ENCODE results near the gene TWIST1.

TWIST1 gene

DNA sequence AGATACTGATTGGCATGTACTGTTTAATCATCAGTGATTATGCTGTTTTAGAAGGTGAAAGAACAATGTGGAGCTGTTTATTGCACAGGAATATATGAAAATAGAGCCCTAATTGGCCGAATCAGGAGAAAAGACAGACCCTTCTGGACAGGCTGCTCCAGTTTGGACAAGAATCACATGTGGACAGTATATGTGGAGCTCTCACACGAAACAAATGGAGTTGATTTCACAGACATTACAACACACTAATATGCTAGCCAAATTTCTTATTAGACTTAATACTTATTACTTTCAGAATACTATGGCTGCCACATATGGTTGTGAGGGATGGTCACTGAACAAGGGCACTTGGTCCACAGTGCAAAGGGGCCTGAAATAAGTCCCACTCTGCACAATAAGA lies 15.5 kb downstream of the TWIST1 start:
- TF ChIP-seq CTCF (IDR thresholded peaks at IDR 0.05) = no peak
- H3K9me3 ChIP-seq (ENCODE audit: control insufficient read depth, low read length) = no peaks in the 10 kb centered on the region
- no peak overlapping the region for H2AFZ ChIP-seq
- no peaks in the 10 kb centered on the region for H3K79me2 ChIP-seq
- H3K27me3 ChIP-seq (ENCODE audit: control insufficient read depth, insufficient read depth, low read length) = peaks cover 14% of the 10 kb centered on the region
- H3K9ac ChIP-seq = no peak overlapping the region
- H3K4me1 ChIP-seq = no peaks in the 10 kb centered on the region
- no peak overlapping the region for H3K27ac ChIP-seq
- H3K4me2 ChIP-seq (ENCODE audit: low read length) = no peak overlapping the region
- no peak overlapping the region for H3K4me3 ChIP-seq (ENCODE audit: low read depth, low read length)
- no peaks in the 10 kb centered on the region for H3K36me3 ChIP-seq (ENCODE audit: control insufficient read depth, insufficient read depth, low read length)

- TF ChIP-seq CTCF (IDR thresholded peaks at IDR 0.05) = no peak
- Histone ChIP-seq H3K27me3 (ENCODE audit: control insufficient read depth, insufficient read depth, low read length) (peaks cover 10% of the 10 kb centered on the region), H2AFZ (no peak overlapping the region), H3K4me2 (ENCODE audit: low read length) (no peak overlapping the region), H3K36me3 (ENCODE audit: control insufficient read depth, insufficient read depth, low read length) (no peaks in the 10 kb centered on the region), H3K27ac (no peak overlapping the region), H3K4me3 (ENCODE audit: low read depth, low read length) (no peak overlapping the region), H3K9ac (no peak overlapping the region), H3K79me2 (no peaks in the 10 kb centered on the region), H3K9me3 (ENCODE audit: control insufficient read depth, low read length) (no peaks in the 10 kb centered on the region), H3K4me1 (no peaks in the 10 kb centered on the region)
These were observed 16.0 kb downstream of the TWIST1 start for GRCh38 chr7:19101472-19101871.

DNA sequence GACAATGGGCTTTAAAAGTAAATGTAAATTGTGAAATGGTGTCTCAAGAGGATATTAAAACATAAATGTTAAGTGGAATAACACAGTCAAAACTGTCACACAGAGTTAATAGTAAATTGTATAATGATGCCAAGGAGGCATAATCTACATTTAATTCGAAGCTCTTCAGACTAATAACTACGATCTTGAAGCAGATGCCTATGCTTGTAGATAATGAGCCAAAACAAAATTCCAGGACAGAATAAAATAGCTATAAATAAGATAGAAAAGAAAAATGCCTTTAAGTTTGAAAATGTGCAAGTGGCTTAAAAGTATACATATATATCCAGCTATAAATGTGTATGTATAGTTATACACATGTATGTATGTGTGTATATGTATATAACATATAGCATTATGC lies 17.5 kb downstream of the TWIST1 start:
- H2AFZ ChIP-seq = no peak overlapping the region
- peaks cover 4% of the 10 kb centered on the region for H3K27me3 ChIP-seq (ENCODE audit: control insufficient read depth, insufficient read depth, low read length)
- H3K79me2 ChIP-seq = no peaks in the 10 kb centered on the region
- H3K27ac ChIP-seq = no peak overlapping the region
- no peak overlapping the region for H3K9ac ChIP-seq
- no peak for TF ChIP-seq CTCF (IDR thresholded peaks at IDR 0.05)
- H3K4me2 ChIP-seq (ENCODE audit: low read length) = no peak overlapping the region
- H3K4me3 ChIP-seq (ENCODE audit: low read depth, low read length) = no peak overlapping the region
- H3K36me3 ChIP-seq (ENCODE audit: control insufficient read depth, insufficient read depth, low read length) = no peaks in the 10 kb centered on the region
- H3K9me3 ChIP-seq (ENCODE audit: control insufficient read depth, low read length) = no peaks in the 10 kb centered on the region
- H3K4me1 ChIP-seq = no peaks in the 10 kb centered on the region

DNA sequence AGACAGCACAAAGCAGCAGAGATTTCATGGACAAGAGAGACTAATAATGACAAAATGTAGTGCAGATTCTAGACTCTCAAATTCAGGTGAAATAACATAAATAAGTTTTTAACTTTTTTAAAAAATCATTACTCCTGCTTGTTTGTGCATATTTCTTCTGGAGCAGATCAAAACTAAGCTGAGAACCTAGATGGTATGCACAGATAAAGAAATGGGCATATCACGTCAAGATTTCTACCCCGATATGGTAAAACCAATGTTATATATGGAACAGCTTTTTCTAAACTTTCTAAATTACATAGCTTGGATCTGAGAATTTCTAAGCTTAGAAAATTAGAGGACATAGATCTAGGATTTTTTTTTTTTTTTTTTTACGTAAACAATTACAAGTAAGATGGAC lies 18.2 kb downstream of the TWIST1 start:
- Histone ChIP-seq H3K9ac (no peak overlapping the region), H3K27me3 (ENCODE audit: control insufficient read depth, insufficient read depth, low read length) (peaks cover 4% of the 10 kb centered on the region), H3K36me3 (ENCODE audit: control insufficient read depth, insufficient read depth, low read length) (no peaks in the 10 kb centered on the region), H3K4me1 (no peaks in the 10 kb centered on the region), H3K4me2 (ENCODE audit: low read length) (no peak overlapping the region), H3K4me3 (ENCODE audit: low read depth, low read length) (no peak overlapping the region), H3K79me2 (no peaks in the 10 kb centered on the region), H3K9me3 (ENCODE audit: control insufficient read depth, low read length) (no peaks in the 10 kb centered on the region), H3K27ac (no peak overlapping the region), H2AFZ (no peak overlapping the region)
- TF ChIP-seq CTCF (IDR thresholded peaks at IDR 0.05) = no peak

- no peaks in the 10 kb centered on the region for H3K9me3 ChIP-seq (ENCODE audit: control insufficient read depth, low read length)
- H3K27ac ChIP-seq = no peak overlapping the region
- H3K79me2 ChIP-seq = no peaks in the 10 kb centered on the region
- no peak overlapping the region for H3K9ac ChIP-seq
- no peak for TF ChIP-seq CTCF (IDR thresholded peaks at IDR 0.05)
- H3K4me3 ChIP-seq (ENCODE audit: low read depth, low read length) = no peak overlapping the region
- no peaks in the 10 kb centered on the region for H3K36me3 ChIP-seq (ENCODE audit: control insufficient read depth, insufficient read depth, low read length)
- H3K4me2 ChIP-seq (ENCODE audit: low read length) = no peak overlapping the region
- H2AFZ ChIP-seq = no peak overlapping the region
- peaks cover 4% of the 10 kb centered on the region for H3K27me3 ChIP-seq (ENCODE audit: control insufficient read depth, insufficient read depth, low read length)
- no peaks in the 10 kb centered on the region for H3K4me1 ChIP-seq
These were observed 18.9 kb downstream of the TWIST1 start for GRCh38 chr7:19098510-19098909.
